CD4-positive, alpha-beta T cell treated with Interleukin-17A for 1 hour (primary cell): ENCODE data around the gene LRIT3.

Experiments
- DNase-seq: peaks from one replicate; pipeline ENCODE4 v3.0.0-alpha.2; 2020

Gene LRIT3

GRCh38 chr4:109912706-109913595 is 65.0 kb downstream of the LRIT3 start, which contains the start of gene EGF:
Gene EGF, plus strand, starts transcription at chr4:109912883. Its CDS starts 453 bp downstream, at chr4:109913336.
- no peak for DNase-seq

DNA sequence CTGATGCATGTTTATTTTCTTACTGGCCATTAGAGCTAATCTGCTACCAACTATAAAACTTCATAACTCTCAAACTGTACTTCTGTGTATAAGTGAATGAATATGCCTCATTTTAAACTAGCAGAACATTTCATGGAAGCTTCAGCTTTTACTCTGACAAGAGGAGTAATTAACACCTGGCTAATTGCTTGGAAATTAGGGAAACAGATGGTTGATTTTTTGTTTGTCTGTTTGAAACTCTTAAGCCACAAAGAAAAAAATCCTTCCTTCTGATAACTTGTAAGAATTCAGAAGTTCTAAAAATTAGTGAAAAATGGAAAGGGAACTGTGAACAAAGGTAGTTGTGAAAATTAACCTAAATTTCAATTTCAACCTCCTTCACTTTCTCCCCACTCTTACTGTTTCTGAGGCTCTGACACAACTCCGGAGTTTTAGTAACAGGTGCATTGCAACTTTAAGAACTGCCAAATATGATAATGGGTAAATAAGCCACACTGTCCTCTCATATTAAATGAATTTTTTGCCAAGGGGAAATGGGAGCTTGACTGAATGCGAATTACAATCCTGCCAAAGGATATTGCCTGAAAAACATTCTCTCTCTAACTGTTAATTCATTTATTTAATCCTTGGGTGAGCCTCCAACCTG is 65.8 kb downstream of the LRIT3 start:
- DNase-seq, result no peak

DNA sequence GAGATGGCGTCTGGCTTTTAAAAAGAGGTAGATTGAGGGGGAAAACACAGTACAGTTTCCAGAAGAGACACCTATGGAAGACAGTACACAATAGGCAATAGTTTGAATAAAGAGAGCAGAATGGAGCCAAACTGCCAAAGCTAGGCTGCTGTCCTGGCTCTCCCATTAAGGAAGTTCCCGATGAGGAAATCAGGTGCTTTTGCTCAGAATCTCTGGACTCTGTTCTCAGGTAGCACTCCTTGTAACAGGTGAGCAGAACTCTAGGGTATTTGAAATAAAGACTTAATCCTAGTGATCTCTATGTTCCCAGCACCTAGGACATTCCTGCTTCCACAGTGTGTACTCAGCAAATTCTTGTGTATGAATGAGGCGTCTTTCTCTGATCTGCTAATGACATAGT is 66.4 kb downstream of the LRIT3 start:
- no peak for DNase-seq

- DNase-seq, result no peak
Measured at GRCh38 chr4:109915385-109916026, 67.6 kb downstream of the LRIT3 start.

DNA sequence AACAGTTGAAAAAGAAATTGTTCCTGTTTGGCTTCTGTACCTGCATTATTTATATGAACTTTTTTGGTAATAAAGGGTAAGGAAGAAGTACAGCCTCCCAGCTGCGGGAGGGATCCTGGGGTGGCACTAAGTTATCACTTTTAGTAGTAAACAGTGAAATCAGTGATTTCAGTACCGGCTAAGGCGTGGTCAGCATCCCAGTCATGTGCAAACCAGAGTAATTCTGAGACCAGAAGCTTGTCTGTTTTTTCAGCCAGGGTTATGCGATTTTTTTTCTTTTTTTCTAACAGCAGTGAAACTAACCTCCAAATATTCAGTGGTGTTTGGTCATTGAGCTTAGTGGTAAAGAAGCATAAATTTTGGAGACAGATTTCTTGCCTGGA is 68.1 kb downstream of the LRIT3 start:
- DNase-seq, result no peak

- no peak for DNase-seq
Measured at GRCh38 chr4:109921384-109921808, 73.5 kb downstream of the LRIT3 start.
